Activated T-cell treated with anti-CD3 and anti-CD28 coated beads, Interleukin-2, amount 50 U/mL, for 4 hours (primary cell): ENCODE results near the gene NUDT3. TPM values are rescaled to one million over a fixed set of nuclear protein-coding genes. Genes with fewer than 3 reads are reported as not detected.
A peak's percentile ranks its signal among the peaks of the same experiment; 100 is the strongest.

Experiments used
- ATAC-seq, 2 donors: fragments of 200-7000 bp; cut with Tn5 transposase; one replicate each; pipeline ENCODE4 v1.10.0; 2021
- DNase-seq: peaks from one replicate; pipeline ENCODE4 v3.0.0-alpha.2; 2020
- H3K27me3 Mint-ChIP-seq: one replicate; pipeline ENCODE4 v1.8.0; 2021; ENCODE audit warnings: low read depth, mixed read lengths
- H3K36me3 Mint-ChIP-seq: one replicate; pipeline ENCODE4 v1.8.0; 2022; ENCODE audit warnings: mixed read lengths; ENCODE audit not compliant: insufficient read depth
- H3K4me1 Mint-ChIP-seq: one replicate; pipeline ENCODE4 v1.8.0; 2021; ENCODE audit warnings: low read depth, mixed read lengths
- H3K4me3 Mint-ChIP-seq: one replicate; pipeline ENCODE4 v1.8.0; 2021; ENCODE audit warnings: mild to moderate bottlenecking, moderate library complexity, mixed read lengths
- H3K9me3 Mint-ChIP-seq: one replicate; pipeline ENCODE4 v1.8.0; 2021; ENCODE audit warnings: mixed read lengths
- total RNA-seq, 3 donors: library from RNA; stranded (reverse); gene quantifications; one replicate each; pipeline ENCODE4 v1.2.1, GENCODE V29; 2021

NUDT3 gene
- total RNA-seq, 3 donors from 2014 or later, result 26.1 to 28.1 (median 26.2) TPM

- no peaks in the 10 kb centered on the region for H3K27me3 Mint-ChIP-seq
- peaks cover 10% of the 10 kb centered on the region for H3K36me3 Mint-ChIP-seq
- no peak overlapping the region for H3K4me3 Mint-ChIP-seq
- no peaks in the 10 kb centered on the region for H3K9me3 Mint-ChIP-seq
- DNase-seq, result no peak
- no peak for ATAC-seq
- peaks cover 11% of the 10 kb centered on the region for H3K4me1 Mint-ChIP-seq
Observed at GRCh38 chr6:34300332-34300751, 92.1 kb downstream of the NUDT3 start.

- Mint-ChIP-seq H3K9me3 (no peaks in the 10 kb centered on the region), H3K4me3 (no peak overlapping the region), H3K4me1 (peaks cover 15% of the 10 kb centered on the region), H3K27me3 (no peaks in the 10 kb centered on the region), H3K36me3 (peaks cover 11% of the 10 kb centered on the region)
- DNase-seq, result no peak
- no peak for ATAC-seq
Observed at GRCh38 chr6:34298941-34299340, 93.5 kb downstream of the NUDT3 start.

DNA sequence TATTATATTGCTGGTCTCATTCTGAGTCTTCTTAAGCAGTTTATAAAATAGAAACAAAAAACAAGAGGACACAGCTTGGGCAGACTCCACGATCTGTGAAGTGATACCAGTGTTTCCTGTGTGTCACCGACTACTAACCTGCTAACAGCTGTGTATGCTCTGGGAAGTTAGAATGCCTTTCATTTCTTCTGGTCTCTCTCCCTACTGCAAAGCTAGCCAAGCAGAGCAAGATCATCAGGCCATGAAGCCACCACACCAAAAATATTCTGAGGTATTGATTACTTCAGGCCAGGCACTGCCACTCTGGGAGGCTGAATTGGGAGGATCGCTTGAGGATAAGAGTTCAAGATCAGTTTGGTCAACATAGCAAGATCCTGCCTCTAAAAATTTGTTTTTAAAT lies 96.7 kb downstream of the NUDT3 start:
- DNase-seq (no peak), ATAC-seq (peak; percentile 43 to 58)
- Mint-ChIP-seq H3K9me3 (no peaks in the 10 kb centered on the region), H3K36me3 (peaks cover 30% of the 10 kb centered on the region), H3K27me3 (no peaks in the 10 kb centered on the region), H3K4me1 (peaks cover 15% of the 10 kb centered on the region), H3K4me3 (no peak overlapping the region)

DNA sequence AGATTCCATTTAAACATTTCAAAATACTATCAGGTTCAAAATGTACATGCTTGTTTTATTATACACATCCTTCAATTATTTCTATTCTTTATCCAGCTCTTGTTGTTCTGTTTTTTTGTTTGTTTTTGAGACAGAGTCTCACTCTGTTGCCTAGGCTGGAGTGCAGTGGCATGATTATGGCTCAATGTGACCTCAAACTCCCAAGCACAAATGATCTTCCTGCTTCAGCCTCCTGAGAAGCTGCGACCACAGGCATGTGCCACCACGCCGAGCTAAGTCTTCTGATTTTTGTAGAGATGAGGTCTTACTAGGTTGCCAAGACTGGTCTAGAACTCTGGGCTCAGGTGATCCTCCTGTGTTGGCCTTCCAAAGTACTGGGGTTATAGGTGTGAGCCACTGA lies 99.5 kb downstream of the NUDT3 start:
- H3K4me1 Mint-ChIP-seq, result peaks cover 25% of the 10 kb centered on the region
- no peak overlapping the region for H3K4me3 Mint-ChIP-seq
- peaks cover 30% of the 10 kb centered on the region for H3K36me3 Mint-ChIP-seq
- DNase-seq, result no peak
- no peaks in the 10 kb centered on the region for H3K27me3 Mint-ChIP-seq
- ATAC-seq, result no peak
- H3K9me3 Mint-ChIP-seq, result no peaks in the 10 kb centered on the region

GRCh38 chr6:34289137-34289536 lies 103.3 kb downstream of the NUDT3 start:
- H3K4me3 Mint-ChIP-seq, result no peak overlapping the region
- H3K9me3 Mint-ChIP-seq, result no peaks in the 10 kb centered on the region
- no peaks in the 10 kb centered on the region for H3K27me3 Mint-ChIP-seq
- ATAC-seq, result no peak
- H3K36me3 Mint-ChIP-seq, result peaks cover 34% of the 10 kb centered on the region
- DNase-seq, result no peak
- peaks cover 16% of the 10 kb centered on the region for H3K4me1 Mint-ChIP-seq

GRCh38 chr6:34288581-34288980 lies 103.9 kb downstream of the NUDT3 start:
- H3K4me1 Mint-ChIP-seq, result peaks cover 16% of the 10 kb centered on the region
- H3K9me3 Mint-ChIP-seq, result no peaks in the 10 kb centered on the region
- H3K36me3 Mint-ChIP-seq, result peaks cover 36% of the 10 kb centered on the region
- no peaks in the 10 kb centered on the region for H3K27me3 Mint-ChIP-seq
- DNase-seq (no peak), ATAC-seq (no peak)
- no peak overlapping the region for H3K4me3 Mint-ChIP-seq

DNA sequence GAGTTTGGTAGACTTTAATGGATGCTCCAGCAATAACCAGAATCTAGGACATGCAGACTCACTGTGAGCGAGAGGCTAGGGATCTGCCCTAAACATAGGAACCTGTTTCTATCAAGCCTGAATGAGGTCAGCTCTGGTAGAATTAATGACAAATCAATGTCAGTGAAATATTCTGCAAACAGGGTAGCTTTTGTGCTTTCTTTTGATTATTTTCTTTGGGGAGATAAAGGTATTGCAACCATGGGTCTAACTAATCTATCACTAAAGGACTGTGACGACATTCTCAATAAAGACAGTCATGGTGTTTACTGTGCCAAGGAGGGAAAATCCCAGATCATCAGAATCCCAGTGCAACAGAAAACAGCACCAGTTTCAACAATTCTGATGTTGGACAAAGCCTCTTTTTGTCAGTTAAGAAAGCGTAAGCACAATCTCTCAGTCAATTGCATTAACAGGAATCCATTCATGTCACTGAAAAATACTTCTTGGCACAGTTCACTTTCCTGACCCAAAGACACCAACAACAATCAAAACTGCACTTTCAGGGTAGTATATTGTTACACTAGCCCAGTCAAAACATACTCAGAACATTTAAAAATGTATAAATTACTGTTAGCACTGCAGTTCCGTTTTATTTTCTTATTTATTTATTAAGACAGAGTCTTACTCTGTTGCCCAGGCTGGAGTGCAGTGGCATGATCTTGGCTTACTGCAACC lies 106.9 kb downstream of the NUDT3 start:
- no peak overlapping the region for H3K4me3 Mint-ChIP-seq
- no peaks in the 10 kb centered on the region for H3K27me3 Mint-ChIP-seq
- DNase-seq (no peak), ATAC-seq (no peak)
- H3K4me1 Mint-ChIP-seq, result peaks cover 16% of the 10 kb centered on the region
- peaks cover 38% of the 10 kb centered on the region for H3K36me3 Mint-ChIP-seq
- H3K9me3 Mint-ChIP-seq, result no peaks in the 10 kb centered on the region

GRCh38 chr6:34284563-34285447 lies 107.7 kb downstream of the NUDT3 start:
- Mint-ChIP-seq H3K4me1 (peaks cover 16% of the 10 kb centered on the region), H3K9me3 (no peaks in the 10 kb centered on the region), H3K36me3 (peaks cover 38% of the 10 kb centered on the region), H3K27me3 (no peaks in the 10 kb centered on the region), H3K4me3 (no peak overlapping the region)
- no peak for DNase-seq
- ATAC-seq, result no peak

DNA sequence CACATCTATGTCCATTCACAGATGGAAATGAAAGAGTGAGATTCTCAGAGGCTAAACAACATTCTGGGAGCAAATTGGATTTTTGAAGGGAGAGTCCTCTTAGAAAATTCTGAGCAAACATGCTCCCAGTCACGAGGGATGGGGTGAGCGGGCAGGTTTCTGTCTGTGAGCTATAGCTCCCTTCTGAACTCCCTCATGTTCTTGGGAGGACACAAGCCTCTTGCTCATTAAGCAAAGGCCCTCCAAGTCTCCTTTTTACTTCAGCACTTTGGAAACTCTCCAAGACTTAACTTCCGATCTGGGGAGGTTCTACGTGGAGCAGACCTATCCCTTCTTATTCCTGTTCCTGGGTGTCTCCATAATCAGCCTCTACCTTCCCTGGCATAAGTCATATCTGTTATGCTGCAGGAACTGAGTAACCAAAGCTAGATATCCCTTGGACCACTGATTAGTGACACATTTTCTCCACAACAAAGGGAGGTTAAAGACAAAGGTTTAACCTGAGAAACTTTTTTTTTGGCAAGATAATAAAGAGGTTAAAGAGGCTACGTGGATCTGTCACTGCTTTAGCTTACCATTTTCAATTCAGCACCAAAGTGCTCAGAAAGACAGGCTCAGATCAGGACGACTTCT lies 110.7 kb downstream of the NUDT3 start:
- H3K27me3 Mint-ChIP-seq, result no peaks in the 10 kb centered on the region
- DNase-seq (no peak), ATAC-seq (no peak)
- no peaks in the 10 kb centered on the region for H3K9me3 Mint-ChIP-seq
- peaks cover 6% of the 10 kb centered on the region for H3K4me1 Mint-ChIP-seq
- H3K4me3 Mint-ChIP-seq, result no peak overlapping the region
- H3K36me3 Mint-ChIP-seq, result peaks cover 41% of the 10 kb centered on the region

GRCh38 chr6:34280216-34280615 lies 112.3 kb downstream of the NUDT3 start:
- ATAC-seq, result no peak
- Mint-ChIP-seq H3K4me1 (peaks cover 8% of the 10 kb centered on the region), H3K36me3 (peaks cover 38% of the 10 kb centered on the region)

DNA sequence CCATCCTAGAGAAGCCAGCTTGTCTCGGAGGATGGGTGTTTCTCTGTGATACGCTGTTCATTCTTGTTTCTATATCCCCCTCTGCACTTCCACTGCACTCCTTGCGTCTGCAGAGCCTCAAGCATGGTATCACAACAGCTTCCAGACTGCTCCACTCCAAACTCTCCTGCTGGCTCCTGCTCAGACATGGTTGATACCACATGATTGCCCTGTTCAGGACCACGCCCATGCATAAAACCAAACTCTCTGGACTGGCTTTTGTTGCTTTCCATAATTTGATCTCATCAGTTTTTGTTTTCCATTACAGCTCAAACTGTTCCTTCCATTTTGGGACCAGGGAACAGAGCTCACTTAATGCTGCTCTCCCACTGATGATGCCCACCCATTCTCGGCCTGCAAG lies 113.6 kb downstream of the NUDT3 start:
- no peak overlapping the region for H3K4me3 Mint-ChIP-seq
- H3K4me1 Mint-ChIP-seq, result peaks cover 2% of the 10 kb centered on the region
- peaks cover 29% of the 10 kb centered on the region for H3K36me3 Mint-ChIP-seq
- no peaks in the 10 kb centered on the region for H3K9me3 Mint-ChIP-seq
- DNase-seq (no peak), ATAC-seq (no peak)
- H3K27me3 Mint-ChIP-seq, result no peaks in the 10 kb centered on the region

More at GRCh38 chr6:34280216-34280615, 112.3 kb downstream of the NUDT3 start:
- no peak for DNase-seq
- no peak overlapping the region for H3K4me3 Mint-ChIP-seq
- no peaks in the 10 kb centered on the region for H3K27me3 Mint-ChIP-seq
- no peaks in the 10 kb centered on the region for H3K9me3 Mint-ChIP-seq

DNA sequence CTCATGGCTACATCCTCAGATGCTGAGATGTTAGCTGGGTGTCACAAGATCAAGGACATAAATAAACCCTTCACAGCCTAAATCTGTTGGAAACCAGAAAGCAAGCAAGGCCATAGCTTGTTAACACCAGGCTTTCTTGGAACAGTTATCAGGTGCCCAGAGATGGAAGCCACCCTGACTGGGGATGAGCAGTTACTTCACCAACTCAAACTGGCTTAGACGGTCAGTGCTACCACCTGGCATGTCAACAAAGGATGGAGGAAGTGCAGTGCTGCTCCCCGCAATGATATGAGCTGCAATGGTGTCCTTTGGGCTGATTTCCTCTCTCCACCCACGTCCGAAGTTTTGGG lies 114.7 kb downstream of the NUDT3 start:
- Mint-ChIP-seq H3K27me3 (no peaks in the 10 kb centered on the region), H3K4me3 (no peak overlapping the region), H3K9me3 (no peaks in the 10 kb centered on the region), H3K4me1 (peaks cover 2% of the 10 kb centered on the region), H3K36me3 (peaks cover 26% of the 10 kb centered on the region)
- DNase-seq, result no peak
- ATAC-seq, result no peak

DNA sequence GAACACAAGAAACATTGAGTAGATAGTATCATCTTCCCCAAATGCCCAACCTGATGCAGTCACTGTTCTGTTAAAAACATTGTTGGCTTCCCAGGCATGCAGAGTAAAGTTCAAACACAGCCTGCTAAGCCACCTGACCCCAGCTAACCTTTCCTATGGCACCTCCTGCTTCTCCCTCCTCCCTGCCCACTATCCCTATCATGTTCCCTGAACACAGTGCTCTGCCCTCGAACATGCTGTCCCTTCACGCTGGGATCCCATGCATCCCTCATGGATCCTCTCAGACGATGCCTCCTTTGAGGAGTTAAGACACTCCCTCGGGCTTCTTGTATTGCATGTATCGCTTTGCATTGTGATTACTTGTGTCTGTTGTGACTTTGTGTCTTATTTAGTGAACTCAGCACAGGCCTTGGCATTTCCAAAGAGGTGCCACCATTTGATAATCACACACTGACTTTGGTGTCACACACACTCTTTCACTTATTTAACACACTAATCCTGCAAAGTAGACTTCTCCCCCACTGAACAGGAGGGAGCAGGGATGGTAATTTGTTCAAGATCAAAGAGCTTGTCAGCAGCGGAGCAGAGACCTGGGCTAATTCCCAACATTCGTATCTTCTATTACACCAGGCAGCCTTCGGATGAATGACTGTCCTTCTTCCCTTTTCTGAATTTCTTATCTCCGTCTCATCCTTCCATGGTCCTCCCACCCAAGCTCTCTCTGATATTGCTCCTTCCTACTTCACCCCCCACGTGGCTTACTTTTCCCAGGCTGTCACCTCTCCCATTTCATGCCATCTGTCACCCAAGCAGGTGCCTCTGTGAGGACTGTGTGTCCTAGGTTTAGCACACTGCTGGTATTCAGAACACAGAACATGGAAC lies 115.3 kb downstream of the NUDT3 start:
- Mint-ChIP-seq H3K27me3 (no peaks in the 10 kb centered on the region), H3K9me3 (no peaks in the 10 kb centered on the region), H3K4me1 (peaks cover 2% of the 10 kb centered on the region), H3K4me3 (no peak overlapping the region), H3K36me3 (peaks cover 21% of the 10 kb centered on the region)
- no peak for ATAC-seq
- no peak for DNase-seq

GRCh38 chr6:34276191-34276590 lies 116.3 kb downstream of the NUDT3 start:
- peaks cover 2% of the 10 kb centered on the region for H3K4me1 Mint-ChIP-seq
- no peaks in the 10 kb centered on the region for H3K9me3 Mint-ChIP-seq
- DNase-seq (no peak), ATAC-seq (no peak)
- H3K36me3 Mint-ChIP-seq, result peaks cover 14% of the 10 kb centered on the region
- no peaks in the 10 kb centered on the region for H3K27me3 Mint-ChIP-seq
- no peak overlapping the region for H3K4me3 Mint-ChIP-seq
